ENCODE data around the gene FLT4. TPM values are rescaled to one million over a fixed set of nuclear protein-coding genes. Genes with fewer than 3 reads are reported as not detected.

Gene FLT4
- total RNA-seq, 1 experiment from 2014 or later = 6.3 TPM

DNA sequence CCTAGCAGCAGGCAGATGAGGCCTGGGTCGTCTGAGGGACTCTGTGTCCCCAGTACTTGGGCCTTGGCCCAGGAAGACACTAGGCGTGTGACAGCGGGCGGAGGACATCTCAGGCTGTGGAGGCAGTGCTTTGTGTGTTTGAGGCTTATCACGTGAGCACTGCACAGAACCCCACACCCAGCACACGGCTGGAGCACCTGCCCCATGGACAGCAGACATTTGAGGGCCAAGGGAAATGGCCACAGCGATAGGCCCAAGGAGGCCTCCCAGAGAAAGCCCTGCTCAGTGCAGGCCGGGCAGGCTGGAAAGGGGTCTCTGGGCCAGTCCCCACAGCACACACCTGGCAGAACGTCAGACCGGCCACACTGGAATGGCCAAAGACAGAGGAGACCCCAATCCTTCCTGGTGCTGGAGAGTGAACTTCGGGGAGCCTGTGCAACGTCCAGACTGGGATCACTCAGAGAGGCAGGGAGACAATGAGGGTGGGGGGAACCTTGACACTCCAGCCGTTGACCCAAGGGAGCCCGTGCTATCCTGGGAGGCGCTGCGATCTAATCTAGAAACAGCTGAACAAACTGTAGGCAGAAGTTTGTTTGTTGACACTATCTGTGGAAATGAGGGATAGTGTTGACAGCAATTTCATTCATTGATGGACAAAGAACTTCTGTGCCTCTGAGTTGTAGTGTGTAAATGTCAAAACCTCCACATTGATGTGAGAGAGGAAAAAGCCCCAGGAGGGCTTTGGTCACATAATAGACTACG is 19.6 kb upstream of the FLT4 start:
- Histone ChIP-seq H3K9ac (ENCODE audit: extremely low read depth, insufficient read length, low read length) (no peak overlapping the region), H3K79me1 (ENCODE audit: insufficient read depth, low read depth, low read length, poor library complexity, severe bottlenecking) (no peaks in the 10 kb centered on the region), H3K27ac (ENCODE audit: insufficient read length, low read depth, low read length) (no peak overlapping the region), H2BK5ac (ENCODE audit: insufficient read length, low read length) (no peak overlapping the region), H2BK120ac (ENCODE audit: low read depth, low read length, poor library complexity, severe bottlenecking) (no peak overlapping the region), H3K14ac (ENCODE audit: insufficient read depth, low read length) (no peak overlapping the region; the same call in 1 of the 2 replicates), H2BK12ac (ENCODE audit: insufficient read length, low read depth, low read length) (no peak overlapping the region), H3K4me1 (ENCODE audit: insufficient read depth, low read length) (no peaks in the 10 kb centered on the region; the same call in 1 of the 2 replicates), H3K18ac (ENCODE audit: insufficient read length, low read depth, low read length) (no peak overlapping the region), H3K4ac (ENCODE audit: low read depth, low read length) (no peak overlapping the region), H3K79me2 (ENCODE audit: insufficient read depth, low read length) (no peaks in the 10 kb centered on the region), H3K56ac (ENCODE audit: insufficient read length, low read depth, low read length) (no peak overlapping the region), H3K4me2 (ENCODE audit: insufficient read depth, insufficient read length, low read length) (no peak overlapping the region), H3K23ac (ENCODE audit: insufficient read length, low read depth, low read length) (no peak overlapping the region), H2BK15ac (ENCODE audit: low read depth, low read length) (no peak overlapping the region), H3K9me3 (ENCODE audit: control insufficient read depth, low read depth, low read length) (no peaks in the 10 kb centered on the region), H4K5ac (ENCODE audit: insufficient read length, low read depth, low read length) (no peak overlapping the region), H2BK20ac (ENCODE audit: low read depth, low read length, poor library complexity, severe bottlenecking) (no peak overlapping the region), H3K27me3 (ENCODE audit: insufficient read depth, low read length) (peaks cover 6% of the 10 kb centered on the region; the same call in 1 of the 2 replicates), H2AFZ (ENCODE audit: low read length) (no peak overlapping the region), H4K8ac (replicated peaks; ENCODE audit: insufficient read length, low read depth, low read length) (no peak overlapping the region), H4K20me1 (ENCODE audit: control insufficient read depth, insufficient read depth, insufficient read length) (no peaks in the 10 kb centered on the region), H3K23me2 (ENCODE audit: insufficient read length, low read depth, low read length, poor library complexity, severe bottlenecking) (peaks cover 8% of the 10 kb centered on the region), H4K91ac (ENCODE audit: insufficient read length, low read depth, low read length) (no peak overlapping the region), H2AK5ac (ENCODE audit: insufficient read length, low read length) (no peak overlapping the region), H3T11ph (ENCODE audit: low read length) (no peak overlapping the region)
- TF ChIP-seq, protein P1, sequence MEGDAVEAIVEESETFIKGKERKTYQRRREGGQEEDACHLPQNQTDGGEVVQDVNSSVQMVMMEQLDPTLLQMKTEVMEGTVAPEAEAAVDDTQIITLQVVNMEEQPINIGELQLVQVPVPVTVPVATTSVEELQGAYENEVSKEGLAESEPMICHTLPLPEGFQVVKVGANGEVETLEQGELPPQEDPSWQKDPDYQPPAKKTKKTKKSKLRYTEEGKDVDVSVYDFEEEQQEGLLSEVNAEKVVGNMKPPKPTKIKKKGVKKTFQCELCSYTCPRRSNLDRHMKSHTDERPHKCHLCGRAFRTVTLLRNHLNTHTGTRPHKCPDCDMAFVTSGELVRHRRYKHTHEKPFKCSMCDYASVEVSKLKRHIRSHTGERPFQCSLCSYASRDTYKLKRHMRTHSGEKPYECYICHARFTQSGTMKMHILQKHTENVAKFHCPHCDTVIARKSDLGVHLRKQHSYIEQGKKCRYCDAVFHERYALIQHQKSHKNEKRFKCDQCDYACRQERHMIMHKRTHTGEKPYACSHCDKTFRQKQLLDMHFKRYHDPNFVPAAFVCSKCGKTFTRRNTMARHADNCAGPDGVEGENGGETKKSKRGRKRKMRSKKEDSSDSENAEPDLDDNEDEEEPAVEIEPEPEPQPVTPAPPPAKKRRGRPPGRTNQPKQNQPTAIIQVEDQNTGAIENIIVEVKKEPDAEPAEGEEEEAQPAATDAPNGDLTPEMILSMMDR (conservative IDR thresholded peaks at IDR 0.05) = no peak
- WGBS (ENCODE audit: extremely low coverage, insufficient read length, low lambda C conversion rate) = no CpG with 5 or more reads among the region's 17 CpGs
- DNase-seq = no peak
- peaks cover 31% of the 10 kb centered on the region for H3K27me3 Mint-ChIP-seq (ENCODE audit: low read depth)
- H3K4me1 Mint-ChIP-seq = peaks cover 10 to 13% of the 10 kb centered on the region in 2 experiments
- no peaks in the 10 kb centered on the region for H3K36me3 Mint-ChIP-seq (ENCODE audit: insufficient read depth in 1 of 3, low read depth in 3 of 3)
- no peaks in the 10 kb centered on the region; a peak in 1 of 5 replicates for H3K9me3 Mint-ChIP-seq
- no peak overlapping the region for H3K27ac Mint-ChIP-seq
- H3K4me3 Mint-ChIP-seq = no peak overlapping the region

Measured in H9 (cell line).